Kidney epithelial cell (primary cell): ENCODE measurements around the gene PTPRD. TPM values are rescaled to one million over a fixed set of nuclear protein-coding genes. Genes with fewer than 3 reads are reported as not detected.

Experiments
- DNase-seq: peaks from one replicate; pipeline ENCODE4 v3.0.0-alpha.2; 2010; ENCODE audit warnings: low read depth
- H3K27me3 ChIP-seq: 2 replicates; pipeline ENCODE4 v1.6.0; 2011; ENCODE audit warnings: low read length; ENCODE audit not compliant: control insufficient read depth, insufficient read depth
- H3K36me3 ChIP-seq: 2 replicates; pipeline ENCODE4 v1.5.1; 2011; ENCODE audit warnings: low read length; ENCODE audit not compliant: control insufficient read depth, insufficient read depth
- H3K4me3 ChIP-seq: 2 replicates; pipeline ENCODE4 v1.5.1; 2011; ENCODE audit warnings: low read depth, mild to moderate bottlenecking, control low read depth, low read length
- total RNA-seq: library from RNA; depleted of rRNA; stranded (reverse); fragments of >200 nt; gene quantifications from 2 replicates; pipeline ENCODE4 v1.2.3, GENCODE V29; 2015
- TF ChIP-seq, protein P1 (sequence below): IDR thresholded peaks from 2 replicates; pipeline ENCODE4 v1.5.1; 2011; ENCODE audit warnings: mild to moderate bottlenecking, moderate library complexity, low read length, control low read depth, inconsistent platforms; ENCODE audit not compliant: insufficient read depth, poor library complexity, severe bottlenecking

PTPRD gene
- total RNA-seq, 1 donor from 2014 or later: 18.8 TPM

- DNase-seq: no peak
- Histone ChIP-seq H3K4me3 (no peak overlapping the region), H3K36me3 (no peaks in the 10 kb centered on the region), H3K27me3 (no peaks in the 10 kb centered on the region)
- TF ChIP-seq, protein P1, sequence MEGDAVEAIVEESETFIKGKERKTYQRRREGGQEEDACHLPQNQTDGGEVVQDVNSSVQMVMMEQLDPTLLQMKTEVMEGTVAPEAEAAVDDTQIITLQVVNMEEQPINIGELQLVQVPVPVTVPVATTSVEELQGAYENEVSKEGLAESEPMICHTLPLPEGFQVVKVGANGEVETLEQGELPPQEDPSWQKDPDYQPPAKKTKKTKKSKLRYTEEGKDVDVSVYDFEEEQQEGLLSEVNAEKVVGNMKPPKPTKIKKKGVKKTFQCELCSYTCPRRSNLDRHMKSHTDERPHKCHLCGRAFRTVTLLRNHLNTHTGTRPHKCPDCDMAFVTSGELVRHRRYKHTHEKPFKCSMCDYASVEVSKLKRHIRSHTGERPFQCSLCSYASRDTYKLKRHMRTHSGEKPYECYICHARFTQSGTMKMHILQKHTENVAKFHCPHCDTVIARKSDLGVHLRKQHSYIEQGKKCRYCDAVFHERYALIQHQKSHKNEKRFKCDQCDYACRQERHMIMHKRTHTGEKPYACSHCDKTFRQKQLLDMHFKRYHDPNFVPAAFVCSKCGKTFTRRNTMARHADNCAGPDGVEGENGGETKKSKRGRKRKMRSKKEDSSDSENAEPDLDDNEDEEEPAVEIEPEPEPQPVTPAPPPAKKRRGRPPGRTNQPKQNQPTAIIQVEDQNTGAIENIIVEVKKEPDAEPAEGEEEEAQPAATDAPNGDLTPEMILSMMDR: no peak
Measured at GRCh38 chr9:8683496-8683895, 1929.3 kb downstream of the PTPRD start.

- Histone ChIP-seq H3K27me3 (no peaks in the 10 kb centered on the region), H3K4me3 (no peak overlapping the region), H3K36me3 (no peaks in the 10 kb centered on the region)
- no peak for DNase-seq
- TF ChIP-seq, protein P1: no peak
Measured at GRCh38 chr9:8680658-8681057, 1932.1 kb downstream of the PTPRD start.

GRCh38 chr9:8680157-8680556 is 1932.6 kb downstream of the PTPRD start:
- Histone ChIP-seq H3K27me3 (no peaks in the 10 kb centered on the region), H3K4me3 (no peak overlapping the region), H3K36me3 (no peaks in the 10 kb centered on the region)
- DNase-seq: no peak
- TF ChIP-seq, protein P1: no peak

- Histone ChIP-seq H3K4me3 (no peak overlapping the region), H3K27me3 (no peaks in the 10 kb centered on the region), H3K36me3 (no peaks in the 10 kb centered on the region)
- TF ChIP-seq, protein P1: no peak
- DNase-seq: no peak
Measured at GRCh38 chr9:8679371-8679822, 1933.4 kb downstream of the PTPRD start.

DNA sequence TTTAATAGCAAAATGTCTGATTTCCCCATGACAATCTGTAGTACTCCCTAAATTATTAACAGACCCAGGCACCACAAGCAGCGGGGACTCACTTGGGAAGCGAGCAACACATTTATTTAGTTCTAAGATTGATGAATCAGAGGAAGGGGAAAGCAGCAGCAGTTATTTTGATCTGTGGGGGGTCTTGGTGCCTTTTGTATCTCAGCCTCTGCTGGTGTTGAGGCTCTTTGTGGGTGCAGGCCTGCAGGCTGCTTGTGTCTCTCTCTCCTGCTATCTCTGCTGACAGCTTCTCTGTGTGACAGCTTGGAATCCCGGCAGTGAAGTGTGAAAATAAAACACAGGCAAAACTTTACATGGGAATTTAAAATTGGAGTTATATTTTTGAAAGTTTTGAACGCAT is 1935.1 kb downstream of the PTPRD start:
- Histone ChIP-seq H3K36me3 (no peaks in the 10 kb centered on the region), H3K4me3 (no peak overlapping the region), H3K27me3 (no peaks in the 10 kb centered on the region)
- no peak for DNase-seq
- TF ChIP-seq, protein P1: no peak

- TF ChIP-seq, protein P1: no peak
- Histone ChIP-seq H3K4me3 (no peak overlapping the region), H3K36me3 (no peaks in the 10 kb centered on the region), H3K27me3 (no peaks in the 10 kb centered on the region)
- no peak for DNase-seq
Measured at GRCh38 chr9:8674536-8674935, 1938.3 kb downstream of the PTPRD start.
